Heart left ventricle (tissue), 13 donors: ENCODE results near the gene PRKAR1B.

Experiments used
- POLR2A ChIP-seq, 2 donors: fragments of 450-650 bp; IDR thresholded peaks; one replicate each; pipeline ENCODE4 v1.6.1; 2017; ENCODE audit warnings: antibody characterized with exemption in 2 of 2, mild to moderate bottlenecking in 2 of 2, moderate library complexity in 2 of 2
- TF ChIP-seq, protein P1 (sequence below), 12 donors: fragments of 200-600 bp; sonication (generic) in 4 of 12; IDR thresholded peaks; one replicate each; pipeline versions ENCODE4 v1.5.0 to v1.8.0; 2018 to 2022; ENCODE audit warnings: antibody characterized with exemption in 12 of 12, mild to moderate bottlenecking in 5 of 12
- donor health status: ischemic (EF 13 %, LVEDD 7.1; RV severe dilation, severe dysfunction).
- donor health status: DM: no; HTN: yes; CAD: no.
- donor health status: DM: no; HTN: no; CAD: no.
- donor health status: ischemic (EF 25% LVEDD 6.9; RV normal size, moderate dysfunction).
- donor health status: ischemic (EF 25% LVEDD 5.7; RV mildly dilated, moderate dysfunction).
- donor health status: ischemic (EF 35%, LVEDD 5.7; RV mildly dilated, moderate dysfunction).
- donor health status: nonischemic (EF 11% LVEDD 7.7; RV severe dilation, severe dysfunction).
- donor health status: DM: yes; HTN: yes; CAD: no.
- donor health status: PGD.
- donor health status: ischemic (EF 29% LVEDD 5.4; RV normal size, mild dysfunction).
- donor health status: nonischemic (EF 23%, LVEDD 6.1; RV moderate dilation, normal function).

- TF ChIP-seq POLR2A (IDR thresholded peaks at IDR 0.05) = no peak
- TF ChIP-seq, protein P1, sequence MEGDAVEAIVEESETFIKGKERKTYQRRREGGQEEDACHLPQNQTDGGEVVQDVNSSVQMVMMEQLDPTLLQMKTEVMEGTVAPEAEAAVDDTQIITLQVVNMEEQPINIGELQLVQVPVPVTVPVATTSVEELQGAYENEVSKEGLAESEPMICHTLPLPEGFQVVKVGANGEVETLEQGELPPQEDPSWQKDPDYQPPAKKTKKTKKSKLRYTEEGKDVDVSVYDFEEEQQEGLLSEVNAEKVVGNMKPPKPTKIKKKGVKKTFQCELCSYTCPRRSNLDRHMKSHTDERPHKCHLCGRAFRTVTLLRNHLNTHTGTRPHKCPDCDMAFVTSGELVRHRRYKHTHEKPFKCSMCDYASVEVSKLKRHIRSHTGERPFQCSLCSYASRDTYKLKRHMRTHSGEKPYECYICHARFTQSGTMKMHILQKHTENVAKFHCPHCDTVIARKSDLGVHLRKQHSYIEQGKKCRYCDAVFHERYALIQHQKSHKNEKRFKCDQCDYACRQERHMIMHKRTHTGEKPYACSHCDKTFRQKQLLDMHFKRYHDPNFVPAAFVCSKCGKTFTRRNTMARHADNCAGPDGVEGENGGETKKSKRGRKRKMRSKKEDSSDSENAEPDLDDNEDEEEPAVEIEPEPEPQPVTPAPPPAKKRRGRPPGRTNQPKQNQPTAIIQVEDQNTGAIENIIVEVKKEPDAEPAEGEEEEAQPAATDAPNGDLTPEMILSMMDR (IDR thresholded peaks at IDR 0.05) = no peak
Measured at GRCh38 chr7:512541-513311, 214.4 kb downstream of the PRKAR1B start.
